Measurements from ENCODE around the gene WDFY3. TPM values are rescaled to one million over a fixed set of nuclear protein-coding genes. Genes with fewer than 3 reads are reported as not detected.

WDFY3 gene
- total and polyA plus RNA-seq, 2 experiments from 2014 or later, result 8.0 to 89.0 TPM

- TF ChIP-seq CTCF (conservative IDR thresholded peaks at IDR 0.05; ENCODE audit: low read depth in 2 of 2) (no peak), STAT1 (IDR thresholded peaks at IDR 0.05; ENCODE audit: unreplicated experiment) (no peak)
Observed at GRCh38 chr4:84879651-84880200, 86.8 kb downstream of the WDFY3 start (continued).

- Histone ChIP-seq H3K9me2 (ENCODE audit: insufficient read depth) (no peaks in the 10 kb centered on the region), H2AFZ (no peak overlapping the region), H3K36me3 (ENCODE audit: insufficient read depth) (no peaks in the 10 kb centered on the region), H3K4me1 (ENCODE audit: insufficient read depth) (peaks cover 9% of the 10 kb centered on the region), H4K20me1 (replicated peaks; ENCODE audit: insufficient read depth) (no peaks in the 10 kb centered on the region; the same call in 1 of the 2 replicates), H3F3A (replicated peaks; ENCODE audit: low read depth) (no peaks in the 10 kb centered on the region), H3K27ac (ENCODE audit: low read depth) (no peak overlapping the region), H3K4me3 (no peak overlapping the region), H3K27me3 (ENCODE audit: insufficient read depth) (no peaks in the 10 kb centered on the region), H3K4me2 (no peak overlapping the region), H3K79me2 (replicated peaks; ENCODE audit: insufficient read depth) (no peaks in the 10 kb centered on the region)
- Mint-ChIP-seq H3K27me3 (ENCODE audit: insufficient read depth, low read depth, poor library complexity) (no peaks in the 10 kb centered on the region), H3K36me3 (ENCODE audit: low read depth) (no peaks in the 10 kb centered on the region), H3K27ac (no peak overlapping the region), H3K4me1 (peaks cover 13% of the 10 kb centered on the region), H3K4me3 (no peak overlapping the region), H3K9me3 (no peaks in the 10 kb centered on the region)
- no peak for DNase-seq (ENCODE audit: low spot score)
- ATAC-seq, result no peak
- TF ChIP-seq CREB1 (CRISPR knock-in tag; IDR thresholded peaks at IDR 0.05; ENCODE audit: low read depth), result no peak
- TF ChIP-seq EZH2phosphoT487 (IDR thresholded peaks at IDR 0.05; ENCODE audit: unreplicated experiment), result no peak
Observed at GRCh38 chr4:84878546-84878945, 87.9 kb downstream of the WDFY3 start.

GRCh38 chr4:84878090-84878489 is 88.4 kb downstream of the WDFY3 start:
- H3K79me2 ChIP-seq (replicated peaks; ENCODE audit: insufficient read depth), result peaks cover 4% of the 10 kb centered on the region; the same call in 1 of the 2 replicates
- no peak for DNase-seq (ENCODE audit: low spot score)
- peaks cover 9% of the 10 kb centered on the region for H3K4me1 ChIP-seq (ENCODE audit: insufficient read depth)
- no peaks in the 10 kb centered on the region for H3F3A ChIP-seq (replicated peaks; ENCODE audit: low read depth)
- H4K20me1 ChIP-seq (replicated peaks; ENCODE audit: insufficient read depth), result no peaks in the 10 kb centered on the region; the same call in 1 of the 2 replicates
- no peaks in the 10 kb centered on the region for H3K27me3 ChIP-seq (ENCODE audit: insufficient read depth)
- H3K36me3 ChIP-seq (ENCODE audit: insufficient read depth), result no peaks in the 10 kb centered on the region
- H3K27me3 Mint-ChIP-seq (ENCODE audit: insufficient read depth, low read depth, poor library complexity), result no peaks in the 10 kb centered on the region
- no peak overlapping the region for H3K27ac Mint-ChIP-seq
- no peak overlapping the region for H2AFZ ChIP-seq
- no peak overlapping the region for H3K4me3 ChIP-seq
- H3K4me1 Mint-ChIP-seq, result peaks cover 16% of the 10 kb centered on the region
- no peaks in the 10 kb centered on the region for H3K9me3 Mint-ChIP-seq
- no peaks in the 10 kb centered on the region for H3K9me2 ChIP-seq (ENCODE audit: insufficient read depth)
- H3K4me2 ChIP-seq, result no peak overlapping the region
- H3K27ac ChIP-seq (ENCODE audit: low read depth), result no peak overlapping the region
- ATAC-seq, result no peak
- TF ChIP-seq NANOG (IDR thresholded peaks at IDR 0.05; ENCODE audit: borderline replicate concordance), result no peak
- no peak for TF ChIP-seq ETS1 (IDR thresholded peaks at IDR 0.05)
- no peak for TF ChIP-seq ZNF114 (CRISPR knock-in tag; IDR thresholded peaks at IDR 0.05)
- TF ChIP-seq CREB1 (CRISPR knock-in tag; IDR thresholded peaks at IDR 0.05; ENCODE audit: low read depth), result no peak
- no peaks in the 10 kb centered on the region for H3K36me3 Mint-ChIP-seq (ENCODE audit: low read depth)
- no peak overlapping the region for H3K4me3 Mint-ChIP-seq
